GM19238 (cell line): ENCODE results near the gene MPRIP.

Experiments used
- DNase-seq: peaks from one replicate; pipeline ENCODE4 v3.0.0; 2011; ENCODE audit warnings: low spot score; ENCODE audit not compliant: insufficient read length

Gene MPRIP

GRCh38 chr17:17087424-17088015 lies 45.3 kb downstream of the MPRIP start:
- DNase-seq = no peak

GRCh38 chr17:17088086-17088485 lies 45.8 kb downstream of the MPRIP start:
- no peak for DNase-seq

- no peak for DNase-seq
These were observed 46.6 kb downstream of the MPRIP start for GRCh38 chr17:17088541-17089525.

- DNase-seq = no peak
These were observed 47.8 kb downstream of the MPRIP start for GRCh38 chr17:17089796-17090641.

- no peak for DNase-seq
These were observed 48.4 kb downstream of the MPRIP start for GRCh38 chr17:17090642-17091103.

GRCh38 chr17:17091276-17091675 lies 49.0 kb downstream of the MPRIP start:
- no peak for DNase-seq

GRCh38 chr17:17091856-17092756 lies 49.8 kb downstream of the MPRIP start:
- no peak for DNase-seq

GRCh38 chr17:17093764-17094163 lies 51.5 kb downstream of the MPRIP start:
- no peak for DNase-seq

- DNase-seq = no peak
These were observed 54.4 kb downstream of the MPRIP start for GRCh38 chr17:17096438-17097178.

- DNase-seq = no peak
These were observed 55.6 kb downstream of the MPRIP start for GRCh38 chr17:17097763-17098345.

GRCh38 chr17:17098551-17099179 lies 56.4 kb downstream of the MPRIP start:
- no peak for DNase-seq

- no peak for DNase-seq
These were observed 59.9 kb downstream of the MPRIP start for GRCh38 chr17:17102176-17102575.

GRCh38 chr17:17103160-17103559 lies 60.9 kb downstream of the MPRIP start:
- DNase-seq = no peak

- no peak for DNase-seq
These were observed 61.8 kb downstream of the MPRIP start for GRCh38 chr17:17104036-17104435.

GRCh38 chr17:17104494-17104893 lies 62.2 kb downstream of the MPRIP start:
- DNase-seq = no peak

- no peak for DNase-seq
These were observed 63.7 kb downstream of the MPRIP start for GRCh38 chr17:17105976-17106375.

- no peak for DNase-seq
These were observed 64.5 kb downstream of the MPRIP start for GRCh38 chr17:17106756-17107155.

- DNase-seq = no peak
These were observed 65.0 kb downstream of the MPRIP start for GRCh38 chr17:17107281-17107680.

GRCh38 chr17:17107891-17108431 lies 65.7 kb downstream of the MPRIP start:
- no peak for DNase-seq
